Frontal cortex (tissue), 4 donors: ENCODE results near the gene ATP13A4. TPM values are rescaled to one million over a fixed set of nuclear protein-coding genes. Genes with fewer than 3 reads are reported as not detected.

Source experiments
- DNase-seq, 2 donors: peaks; one replicate each; pipeline ENCODE4 v3.0.0; 2012; ENCODE audit warnings: low spot score in 2 of 2
- FAIRE-seq: peaks from 2 replicates; lab custom pipeline; 2012; peaks lifted over from hg19 to GRCh38; lab: Jason Lieb, UNC
- total RNA-seq: library from RNA; depleted of rRNA; stranded (reverse); fragments of >200 nt; gene quantifications from one replicate; pipeline ENCODE4 v1.2.3, GENCODE V29; 2014
- donor health status: control.
- donor health status: control.
- donor health status: control.

The ATP13A4 gene, protein sequence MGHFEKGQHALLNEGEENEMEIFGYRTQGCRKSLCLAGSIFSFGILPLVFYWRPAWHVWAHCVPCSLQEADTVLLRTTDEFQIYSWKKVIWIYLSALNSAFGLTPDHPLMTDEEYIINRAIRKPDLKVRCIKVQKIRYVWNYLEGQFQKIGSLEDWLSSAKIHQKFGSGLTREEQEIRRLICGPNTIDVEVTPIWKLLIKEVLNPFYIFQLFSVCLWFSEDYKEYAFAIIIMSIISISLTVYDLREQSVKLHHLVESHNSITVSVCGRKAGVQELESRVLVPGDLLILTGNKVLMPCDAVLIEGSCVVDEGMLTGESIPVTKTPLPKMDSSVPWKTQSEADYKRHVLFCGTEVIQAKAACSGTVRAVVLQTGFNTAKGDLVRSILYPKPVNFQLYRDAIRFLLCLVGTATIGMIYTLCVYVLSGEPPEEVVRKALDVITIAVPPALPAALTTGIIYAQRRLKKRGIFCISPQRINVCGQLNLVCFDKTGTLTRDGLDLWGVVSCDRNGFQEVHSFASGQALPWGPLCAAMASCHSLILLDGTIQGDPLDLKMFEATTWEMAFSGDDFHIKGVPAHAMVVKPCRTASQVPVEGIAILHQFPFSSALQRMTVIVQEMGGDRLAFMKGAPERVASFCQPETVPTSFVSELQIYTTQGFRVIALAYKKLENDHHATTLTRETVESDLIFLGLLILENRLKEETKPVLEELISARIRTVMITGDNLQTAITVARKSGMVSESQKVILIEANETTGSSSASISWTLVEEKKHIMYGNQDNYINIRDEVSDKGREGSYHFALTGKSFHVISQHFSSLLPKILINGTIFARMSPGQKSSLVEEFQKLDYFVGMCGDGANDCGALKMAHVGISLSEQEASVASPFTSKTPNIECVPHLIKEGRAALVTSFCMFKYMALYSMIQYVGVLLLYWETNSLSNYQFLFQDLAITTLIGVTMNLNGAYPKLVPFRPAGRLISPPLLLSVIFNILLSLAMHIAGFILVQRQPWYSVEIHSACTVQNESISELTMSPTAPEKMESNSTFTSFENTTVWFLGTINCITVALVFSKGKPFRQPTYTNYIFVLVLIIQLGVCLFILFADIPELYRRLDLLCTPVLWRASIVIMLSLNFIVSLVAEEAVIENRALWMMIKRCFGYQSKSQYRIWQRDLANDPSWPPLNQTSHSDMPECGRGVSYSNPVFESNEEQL
- total RNA-seq: 10.2 TPM

DNA sequence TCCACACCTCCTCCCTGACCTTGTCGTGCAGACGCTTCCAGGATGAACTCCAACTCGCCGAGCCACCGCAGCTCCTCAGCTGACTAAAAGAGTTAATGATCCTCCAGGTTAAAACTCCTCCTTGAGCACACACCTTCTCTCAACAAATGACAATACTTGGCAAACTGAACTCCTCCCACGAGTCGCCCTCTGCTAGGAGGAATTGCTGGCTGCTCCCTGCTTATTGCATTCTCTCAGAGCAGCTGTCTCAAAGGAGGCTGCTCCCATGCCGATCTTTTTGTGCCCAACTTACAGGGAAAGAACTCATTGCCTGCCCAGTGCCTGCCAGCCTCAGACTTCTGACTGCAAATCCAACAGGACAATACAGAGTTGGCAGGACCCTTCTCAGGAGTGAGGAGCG is at the start of gene ATP13A4:
ATP13A4 (minus strand) TSS at position 85 of the 400 bp plus-strand sequence. CDS start 96 bp downstream, outside the sequence.
- DNase-seq (no peak), FAIRE-seq (no peak)

DNA sequence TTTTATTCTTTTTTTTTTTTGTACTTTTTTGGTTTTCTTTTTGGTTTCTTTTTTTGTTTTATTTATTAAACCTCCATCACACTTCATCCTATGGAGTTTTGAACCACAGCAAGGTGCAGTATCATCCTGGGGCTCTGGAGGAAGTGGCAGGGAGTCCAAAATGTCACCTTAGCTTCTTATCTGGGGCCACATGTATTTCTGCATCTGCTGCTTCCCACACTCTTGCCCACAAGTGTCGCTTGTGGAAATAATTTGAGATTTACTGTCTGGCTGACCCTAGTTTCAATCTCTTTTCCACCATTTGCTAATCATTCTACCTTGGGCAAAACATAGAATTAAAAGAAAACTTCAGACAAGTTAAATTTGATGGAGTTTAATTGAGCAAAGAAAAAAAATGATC is 44.7 kb upstream of the ATP13A4 start:
- FAIRE-seq (no peak), DNase-seq (no peak)

DNA sequence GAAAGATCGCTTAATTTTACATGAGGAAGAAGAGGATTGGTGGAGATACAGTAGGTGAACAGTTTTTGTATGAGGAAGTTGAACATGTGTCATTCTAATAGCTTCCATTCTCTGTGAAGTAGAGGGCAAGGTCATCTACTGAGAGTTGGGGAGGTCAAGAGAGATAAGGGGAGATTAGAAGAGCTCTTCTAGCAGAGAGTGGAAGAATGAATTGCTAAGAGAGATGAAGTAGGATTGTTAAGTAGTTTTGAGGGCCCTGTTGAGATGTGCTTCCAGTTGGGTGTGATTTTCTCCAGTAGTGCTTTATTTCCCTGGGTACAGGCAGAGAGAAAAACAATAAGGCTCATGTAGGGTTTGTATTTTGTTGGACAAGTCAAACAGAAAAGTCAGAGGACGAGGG is 43.5 kb upstream of the ATP13A4 start:
- DNase-seq: no peak
- FAIRE-seq: no peak

DNA sequence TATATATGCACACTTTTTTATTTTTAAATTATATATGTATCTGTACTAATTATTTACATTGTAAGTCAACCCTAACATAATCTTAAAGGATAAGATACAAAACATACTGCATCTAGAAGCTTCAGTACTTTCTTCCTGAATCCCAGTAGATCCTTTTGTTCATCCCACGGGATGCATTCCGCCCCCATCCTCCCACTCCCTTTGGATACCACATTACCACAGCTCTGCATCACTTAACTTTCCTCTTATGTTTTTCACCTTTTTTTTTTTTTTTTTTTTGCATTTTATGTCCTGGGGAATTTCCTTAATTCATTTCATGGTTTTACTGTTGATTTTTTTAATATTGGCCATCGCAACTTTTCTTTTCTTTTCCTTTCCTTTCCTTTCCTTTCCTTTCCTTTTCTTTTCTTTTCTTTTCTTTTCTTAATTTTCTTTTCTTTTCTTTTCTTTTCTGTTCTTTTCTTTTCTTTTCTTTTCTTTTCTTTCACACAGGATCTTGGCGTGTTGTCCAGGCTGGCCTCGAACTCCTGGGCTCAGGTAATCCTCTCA is 41.3 kb upstream of the ATP13A4 start:
- FAIRE-seq: no peak

DNA sequence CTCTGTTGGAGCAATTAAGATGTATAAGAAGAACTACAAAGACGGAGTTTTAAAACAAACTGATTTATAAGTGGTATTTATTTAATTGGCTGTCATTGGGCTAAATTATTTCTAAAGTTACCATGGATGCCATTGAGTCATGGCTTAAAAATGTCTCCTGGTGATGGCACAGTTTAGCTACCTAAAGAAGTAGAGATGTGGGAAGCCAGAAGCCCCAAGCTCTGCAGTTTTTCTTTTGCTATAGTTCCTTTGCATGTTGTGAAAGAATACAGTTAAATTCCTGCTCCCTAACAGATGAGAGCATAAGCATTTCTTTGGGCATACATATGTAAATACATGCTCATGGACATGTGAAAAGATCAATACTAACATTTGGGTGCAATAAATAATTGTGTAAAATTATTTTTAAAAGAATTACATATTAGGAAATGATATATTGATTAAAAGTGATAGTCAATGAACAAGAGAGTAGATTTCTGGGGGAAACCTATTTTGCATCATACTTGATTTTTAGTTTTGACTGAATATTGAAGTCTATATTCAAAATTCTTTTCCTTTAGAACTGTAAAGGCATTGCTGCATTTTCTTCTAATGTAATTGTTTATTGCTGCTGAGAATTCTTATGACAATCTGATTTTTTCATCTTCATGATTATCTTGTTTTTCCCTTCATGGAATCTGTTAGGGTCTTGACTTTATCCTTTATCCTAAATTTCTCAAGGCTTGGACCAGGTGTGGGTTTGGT is 40.4 kb upstream of the ATP13A4 start:
- FAIRE-seq: no peak

More for the DNA sequence above, 41.3 kb upstream of the ATP13A4 start:
- no peak for DNase-seq

DNA sequence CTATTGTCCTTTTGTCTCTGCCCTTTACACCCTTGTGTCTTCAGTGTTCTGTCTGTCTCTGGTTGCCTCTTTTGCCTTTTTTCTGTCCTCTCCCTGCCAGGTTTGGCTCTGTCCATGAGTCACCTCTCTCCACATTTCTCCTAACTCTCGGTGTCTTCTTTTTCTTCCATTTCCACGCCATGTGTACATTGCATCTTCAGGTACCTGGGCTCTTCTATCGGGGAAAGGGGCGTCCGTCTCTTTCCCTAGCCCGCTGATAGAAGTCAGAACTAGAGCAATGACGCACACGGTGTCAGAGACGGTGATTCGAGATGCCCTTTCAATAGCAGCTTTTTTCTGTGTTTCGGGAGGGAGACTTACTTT is 39.0 kb upstream of the ATP13A4 start:
- DNase-seq (peak in 1 of 2 donors; percentile 21), FAIRE-seq (no peak)

More for the DNA sequence above, 40.4 kb upstream of the ATP13A4 start:
- DNase-seq: no peak

DNA sequence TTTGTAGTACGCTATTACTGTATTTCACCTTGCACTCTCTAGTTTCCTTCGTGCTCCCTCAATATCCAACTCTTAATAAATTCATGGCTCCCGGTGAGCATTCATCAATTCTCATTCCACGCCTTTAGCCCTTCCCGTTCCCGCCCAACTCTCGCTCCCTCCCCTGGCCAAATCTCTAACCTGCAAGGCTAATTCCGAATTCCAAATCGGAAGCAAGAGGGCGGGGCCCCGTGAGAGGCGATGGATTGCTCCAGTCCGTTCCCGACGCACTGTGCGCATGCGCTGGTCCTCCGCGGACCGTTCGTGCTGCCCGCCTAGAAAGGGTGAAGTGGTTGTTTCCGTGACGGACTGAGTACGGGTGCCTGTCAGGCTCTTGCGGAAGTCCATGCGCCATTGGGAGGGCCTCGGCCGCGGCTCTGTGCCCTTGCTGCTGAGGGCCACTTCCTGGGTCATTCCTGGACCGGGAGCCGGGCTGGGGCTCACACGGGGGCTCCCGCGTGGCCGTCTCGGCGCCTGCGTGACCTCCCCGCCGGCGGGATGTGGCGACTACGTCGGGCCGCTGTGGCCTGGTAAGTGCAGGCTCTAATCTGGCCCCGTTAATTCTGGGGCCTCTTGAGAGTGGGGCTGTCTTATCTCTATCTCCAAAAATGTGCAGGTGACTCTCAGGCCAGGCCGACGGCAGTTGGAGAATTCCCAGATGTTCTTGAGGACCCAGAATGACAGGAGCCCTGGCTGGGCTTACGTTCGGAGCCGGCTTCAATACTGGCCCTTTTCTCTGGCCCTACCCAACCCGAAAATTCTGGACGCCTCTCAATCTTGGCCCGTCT is 38.4 kb upstream of the ATP13A4 start, which contains the start of gene OPA1:
OPA1 (plus strand) TSS at position 368 of the 827 bp plus-strand sequence; CDS start at position 538, 170 bp downstream.
- no peak for FAIRE-seq
- DNase-seq: peak; percentile 86 to 89

DNA sequence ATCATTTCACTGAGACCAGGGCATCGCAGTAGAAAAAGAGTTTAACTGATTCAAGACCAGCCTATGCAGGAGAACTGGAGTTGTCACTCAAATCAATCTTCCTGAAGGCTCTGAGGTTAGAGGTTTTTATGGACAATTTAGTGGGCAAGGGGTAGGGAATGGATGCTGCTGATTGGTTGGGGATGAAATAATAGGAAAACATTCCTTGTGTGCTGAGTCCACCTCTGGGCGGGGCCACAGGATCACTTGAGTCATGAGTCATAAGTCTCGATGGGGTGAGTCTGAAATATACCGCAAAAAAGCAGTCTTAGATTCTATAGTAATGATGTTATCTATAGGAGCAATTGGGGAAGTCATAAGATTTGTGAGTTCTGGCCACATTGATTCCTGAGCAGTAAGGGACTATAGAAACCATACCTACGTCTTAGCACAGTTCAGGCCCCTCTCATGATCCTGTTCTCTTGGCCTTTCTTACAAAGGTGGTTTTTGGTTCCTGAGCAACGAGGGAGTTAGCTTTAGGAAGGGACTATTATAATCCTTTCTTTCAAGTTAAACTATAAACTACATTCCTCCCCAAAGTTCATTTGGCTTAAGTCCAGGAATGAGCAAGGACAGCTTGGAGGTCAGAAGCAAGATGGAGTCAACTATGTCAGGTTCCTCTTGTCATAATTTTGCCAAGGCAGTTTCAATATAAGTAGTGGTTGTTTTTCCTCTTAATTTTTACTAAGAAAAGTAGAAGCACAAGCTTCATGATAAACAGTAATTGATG is 35.6 kb upstream of the ATP13A4 start:
- DNase-seq: no peak
- FAIRE-seq: no peak

DNA sequence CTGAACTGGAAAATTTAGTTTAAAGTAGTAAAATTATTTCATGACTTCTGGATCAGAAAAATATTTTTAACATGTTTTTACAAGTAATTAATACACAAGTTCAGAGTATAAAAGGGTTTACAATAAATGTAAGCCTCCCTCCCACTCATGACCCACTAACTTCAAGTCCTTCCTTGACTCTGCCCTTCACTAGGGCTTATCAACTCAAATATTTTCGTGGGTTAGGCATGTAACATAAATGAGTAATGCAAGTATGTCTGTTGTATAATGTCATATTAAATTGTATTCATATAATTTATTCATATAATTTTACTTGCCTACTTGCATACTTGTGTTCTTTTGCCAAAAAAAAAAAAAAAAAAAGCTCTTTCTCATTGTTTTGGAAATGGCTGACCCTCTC is 34.9 kb upstream of the ATP13A4 start:
- DNase-seq: no peak
- FAIRE-seq: no peak

DNA sequence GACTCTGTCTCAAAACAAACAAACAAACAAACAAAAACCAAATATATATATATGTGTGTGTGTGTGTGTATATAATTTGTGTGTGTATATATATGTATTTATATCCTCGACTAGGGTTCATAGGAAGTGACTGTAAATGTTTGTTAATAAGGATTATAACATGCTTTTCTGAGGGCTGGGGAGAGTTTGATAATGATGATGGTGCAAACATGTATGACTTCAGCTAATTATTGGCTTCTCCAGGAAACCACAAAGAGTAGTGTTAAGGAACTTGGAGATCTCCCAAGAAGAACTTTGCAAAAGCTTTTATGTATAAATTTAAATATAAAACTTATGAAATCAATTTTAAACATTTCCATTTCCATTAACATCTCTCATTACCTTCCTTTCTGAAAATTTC is 34.4 kb upstream of the ATP13A4 start:
- FAIRE-seq: no peak

DNA sequence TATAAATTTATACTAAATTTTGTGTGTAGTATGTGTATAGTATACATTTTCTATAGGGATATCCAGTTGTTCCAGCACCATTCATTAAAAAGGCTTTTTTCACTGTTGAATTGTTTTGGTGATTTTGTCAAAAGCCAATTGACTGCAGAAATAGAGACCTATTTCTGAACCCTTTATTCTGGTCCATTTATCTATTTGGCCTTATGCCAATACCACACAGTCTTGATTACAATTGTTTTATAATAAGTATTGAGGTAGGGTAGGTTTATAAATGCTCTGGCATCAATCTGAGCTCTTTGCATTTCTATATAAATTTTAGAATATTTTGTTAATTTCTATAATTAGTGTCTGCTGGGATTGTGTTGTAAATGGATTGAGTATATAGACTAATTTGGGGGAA is 31.8 kb upstream of the ATP13A4 start:
- no peak for FAIRE-seq

More for the DNA sequence above, 34.4 kb upstream of the ATP13A4 start:
- DNase-seq: no peak

DNA sequence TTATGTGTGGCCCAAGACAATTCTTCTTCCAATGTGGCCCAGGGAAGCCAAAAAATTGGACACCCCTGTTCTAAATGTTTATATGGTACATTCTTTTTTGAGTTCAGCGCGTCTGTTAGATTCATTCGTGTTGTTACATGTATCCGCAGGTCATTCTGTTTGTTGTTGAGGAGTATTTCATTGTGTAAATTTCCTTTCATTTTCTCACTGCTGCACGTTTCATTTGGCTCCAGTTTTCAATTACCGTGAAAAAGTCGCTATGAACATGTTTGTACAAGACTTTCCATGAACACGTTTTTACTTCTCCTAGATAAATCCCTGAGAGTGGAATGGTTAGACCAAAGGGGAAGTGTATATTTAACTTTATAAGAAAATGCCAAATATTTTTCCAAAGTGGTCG is 30.8 kb upstream of the ATP13A4 start:
- no peak for FAIRE-seq
- DNase-seq: no peak

More for the DNA sequence above, 31.8 kb upstream of the ATP13A4 start:
- DNase-seq: no peak

DNA sequence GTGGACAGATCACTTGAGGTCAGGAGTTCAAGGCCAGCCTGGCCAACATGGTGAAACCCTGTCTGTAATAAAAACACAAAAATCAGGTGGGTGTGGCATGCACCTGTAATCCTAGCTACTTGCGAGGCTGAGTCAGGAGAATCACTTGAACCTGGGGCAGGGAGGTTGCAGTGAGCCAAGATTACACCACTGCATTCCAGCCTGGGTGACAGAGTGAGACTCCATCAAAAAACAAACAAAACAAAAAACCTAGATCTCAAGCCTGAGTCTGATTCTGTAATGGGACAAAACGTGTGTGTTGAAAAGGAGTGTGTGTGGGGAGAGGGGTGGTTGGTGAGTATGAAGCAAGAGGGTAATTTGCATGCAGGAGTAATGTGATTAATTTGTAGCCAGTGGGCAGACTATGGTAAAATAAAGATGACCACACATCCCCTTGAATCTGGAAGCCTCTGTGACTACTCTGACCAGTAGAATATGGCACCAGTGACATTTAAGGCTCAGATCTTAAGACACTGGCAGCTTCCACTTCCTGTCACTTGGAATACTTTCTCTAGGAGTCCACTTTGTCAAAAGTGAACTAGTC is 19.9 kb upstream of the ATP13A4 start:
- DNase-seq (no peak), FAIRE-seq (no peak)

DNA sequence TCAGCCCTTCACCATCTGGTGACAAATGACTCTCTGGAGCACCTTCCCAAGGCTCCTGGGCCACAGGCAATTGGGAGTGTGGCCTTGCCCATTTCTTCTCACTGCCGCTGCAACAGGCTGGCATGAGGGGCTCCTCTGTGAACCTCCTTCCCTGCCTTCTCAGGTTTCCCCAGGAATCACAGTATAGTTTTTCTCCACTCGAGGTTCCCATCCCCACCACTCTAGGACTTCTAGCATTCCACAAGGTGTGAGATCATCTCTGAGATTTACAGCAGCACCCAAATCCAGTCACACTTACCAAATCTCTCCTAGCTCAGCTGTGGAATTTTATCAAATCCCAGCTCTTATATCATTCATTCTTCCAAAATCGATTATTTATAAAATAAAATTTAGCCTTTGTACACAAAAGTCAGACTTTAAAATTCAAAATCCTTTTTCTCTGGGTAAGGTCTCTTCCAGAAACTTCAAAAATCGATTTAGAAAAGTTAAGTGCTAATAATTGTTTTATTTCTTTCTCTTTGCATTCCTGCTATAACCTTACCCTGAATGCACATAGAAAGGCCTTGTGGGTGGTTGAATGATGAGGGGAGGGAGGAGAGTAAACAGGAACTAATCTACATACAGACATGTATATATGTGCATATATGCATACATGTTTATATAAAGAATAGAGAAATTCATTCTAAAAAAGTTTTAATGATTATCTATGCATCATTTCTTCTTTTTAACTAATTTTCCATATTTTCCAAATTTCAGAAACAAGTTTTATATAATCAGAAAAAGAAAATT is 18.9 kb upstream of the ATP13A4 start:
- DNase-seq (no peak), FAIRE-seq (no peak)

DNA sequence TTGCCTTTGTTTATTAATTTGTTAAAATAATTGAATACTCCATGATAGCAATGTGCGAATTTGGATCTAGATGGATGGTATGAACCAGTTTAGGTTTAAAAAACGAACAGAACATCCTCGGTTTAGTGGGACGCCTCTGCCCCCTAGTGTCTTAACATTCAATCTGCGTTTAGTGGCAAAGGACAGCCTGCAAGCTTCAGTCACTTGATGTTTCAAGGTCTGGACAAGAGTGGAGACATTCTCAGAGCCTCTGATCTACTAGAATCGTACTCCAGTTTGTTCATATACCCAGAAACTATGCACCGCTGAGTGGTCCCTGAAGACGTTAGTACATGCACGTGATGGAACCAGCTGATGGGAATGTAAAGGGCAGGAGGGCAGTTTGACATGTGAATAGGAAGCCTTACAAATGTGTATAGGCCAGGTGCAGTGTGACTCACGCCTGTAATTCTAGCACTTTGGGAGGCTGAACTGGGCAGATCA is 17.8 kb upstream of the ATP13A4 start:
- peak; percentile 87 for FAIRE-seq
- DNase-seq: peak; percentile 20 to 47

DNA sequence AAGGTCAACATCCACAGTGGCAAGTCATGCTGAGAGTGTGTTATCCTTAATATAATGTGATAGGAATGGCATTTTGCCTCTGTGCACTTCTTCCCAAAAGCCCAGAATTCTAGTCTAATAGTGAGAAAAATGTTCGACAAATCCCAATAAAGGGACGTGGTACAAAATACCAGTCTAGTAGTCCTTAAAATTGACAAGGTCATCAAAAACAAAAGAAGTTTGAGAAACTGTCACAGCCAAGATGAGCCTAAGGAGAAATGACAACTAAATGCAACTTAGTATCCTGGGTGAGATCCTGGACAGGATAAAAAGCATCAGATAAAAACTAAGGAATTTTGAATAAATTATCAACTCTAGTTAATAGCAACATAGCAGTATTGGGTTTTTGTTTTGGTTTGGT is 14.4 kb upstream of the ATP13A4 start:
- DNase-seq: no peak
- FAIRE-seq: no peak
